GM18870 (cell line): ENCODE results near the gene SDC3.

ENCODE experiments used
- ATAC-seq: cut with Tn5 transposase; IDR thresholded peaks from one replicate; pipeline ENCODE4 v1.9.1; 2021; ENCODE audit warnings: moderate library complexity; ENCODE audit not compliant: unreplicated experiment

SDC3 gene

DNA sequence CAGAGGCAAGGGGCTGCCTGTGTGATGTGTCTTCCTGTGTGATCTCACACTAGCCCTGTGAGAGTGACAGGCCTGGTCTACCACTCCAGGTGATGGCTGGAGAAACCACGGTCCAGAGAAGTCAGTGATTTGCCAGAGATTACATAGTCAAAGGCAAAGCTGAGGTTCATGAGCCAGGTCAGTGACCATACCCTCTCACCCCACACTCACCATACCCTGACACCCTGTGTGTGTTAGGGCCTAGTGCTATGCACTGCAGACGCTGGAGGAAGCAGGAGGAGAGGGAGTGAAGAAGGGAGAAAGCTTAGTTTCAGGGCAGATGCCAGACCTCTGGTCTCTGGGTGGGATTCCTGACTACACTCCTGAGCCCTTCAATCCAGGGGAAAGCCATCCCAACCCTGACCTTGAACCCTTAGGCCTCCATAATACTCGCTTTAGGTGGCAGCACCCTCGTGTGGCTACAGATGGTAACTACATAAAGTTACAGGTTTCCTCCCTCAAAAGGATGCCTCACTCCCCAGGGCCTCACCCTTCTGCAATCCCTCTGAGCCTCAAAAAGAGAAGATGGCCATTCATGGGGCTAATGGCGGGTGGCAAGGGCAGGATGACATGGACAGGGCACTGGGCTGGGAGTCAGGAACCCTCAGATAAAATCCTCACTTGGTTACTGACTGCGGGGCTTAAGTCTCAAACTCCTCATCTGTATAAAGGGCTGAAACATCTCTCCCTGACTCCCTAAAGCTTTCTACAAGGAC lies 20.8 kb upstream of the SDC3 start:
- no peak for ATAC-seq

- no peak for ATAC-seq
Observed at GRCh38 chr1:30928789-30929134, 20.2 kb upstream of the SDC3 start.

- ATAC-seq = no peak
Observed at GRCh38 chr1:30928171-30928570, 19.6 kb upstream of the SDC3 start.

GRCh38 chr1:30927448-30927847 lies 18.9 kb upstream of the SDC3 start:
- no peak for ATAC-seq

GRCh38 chr1:30923597-30923996 lies 15.0 kb upstream of the SDC3 start:
- no peak for ATAC-seq

- ATAC-seq = no peak
Observed at GRCh38 chr1:30920827-30921226, 12.3 kb upstream of the SDC3 start.

DNA sequence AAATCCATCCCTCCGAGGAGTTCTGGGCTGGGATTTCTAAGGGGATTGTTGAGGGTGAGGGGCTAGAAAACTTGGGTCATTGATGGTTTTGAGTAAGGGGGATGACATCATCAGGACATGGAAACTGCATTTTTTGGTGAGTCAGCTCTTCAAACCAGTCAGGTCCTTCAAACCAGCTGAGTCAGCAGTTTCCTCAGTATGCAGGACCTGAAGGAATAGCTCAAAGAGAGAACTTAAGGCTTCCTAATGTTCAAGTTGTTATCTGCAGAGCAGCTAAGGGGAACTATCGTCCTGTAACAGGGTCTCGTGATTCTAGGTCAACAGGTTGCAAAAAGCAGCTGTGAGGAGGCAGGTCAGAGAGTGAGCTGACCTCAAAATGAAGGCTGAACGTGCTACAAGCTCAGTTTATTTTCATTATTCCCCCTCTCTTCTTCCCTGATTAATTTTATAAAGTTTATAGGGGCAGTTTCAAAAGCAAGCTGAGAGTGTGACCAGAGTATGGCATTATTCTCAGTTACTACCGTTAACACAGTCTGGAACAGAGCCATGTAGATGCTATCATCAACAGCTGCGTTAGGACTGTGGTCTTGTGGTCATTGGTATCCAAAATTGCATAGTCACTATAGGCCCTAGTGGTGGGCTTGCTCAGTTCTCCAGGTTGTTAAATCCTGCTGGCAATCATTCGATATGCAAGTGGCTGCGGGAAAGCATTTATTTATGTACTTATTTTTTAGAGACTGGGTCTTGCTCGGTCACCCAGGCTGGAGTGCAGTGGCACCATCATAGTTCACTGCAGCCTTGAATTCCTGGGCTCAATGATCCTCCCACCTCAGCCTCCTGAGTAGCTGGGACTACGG lies 10.7 kb upstream of the SDC3 start:
- ATAC-seq = no peak

GRCh38 chr1:30916296-30916695 lies 7.7 kb upstream of the SDC3 start:
- ATAC-seq = no peak

DNA sequence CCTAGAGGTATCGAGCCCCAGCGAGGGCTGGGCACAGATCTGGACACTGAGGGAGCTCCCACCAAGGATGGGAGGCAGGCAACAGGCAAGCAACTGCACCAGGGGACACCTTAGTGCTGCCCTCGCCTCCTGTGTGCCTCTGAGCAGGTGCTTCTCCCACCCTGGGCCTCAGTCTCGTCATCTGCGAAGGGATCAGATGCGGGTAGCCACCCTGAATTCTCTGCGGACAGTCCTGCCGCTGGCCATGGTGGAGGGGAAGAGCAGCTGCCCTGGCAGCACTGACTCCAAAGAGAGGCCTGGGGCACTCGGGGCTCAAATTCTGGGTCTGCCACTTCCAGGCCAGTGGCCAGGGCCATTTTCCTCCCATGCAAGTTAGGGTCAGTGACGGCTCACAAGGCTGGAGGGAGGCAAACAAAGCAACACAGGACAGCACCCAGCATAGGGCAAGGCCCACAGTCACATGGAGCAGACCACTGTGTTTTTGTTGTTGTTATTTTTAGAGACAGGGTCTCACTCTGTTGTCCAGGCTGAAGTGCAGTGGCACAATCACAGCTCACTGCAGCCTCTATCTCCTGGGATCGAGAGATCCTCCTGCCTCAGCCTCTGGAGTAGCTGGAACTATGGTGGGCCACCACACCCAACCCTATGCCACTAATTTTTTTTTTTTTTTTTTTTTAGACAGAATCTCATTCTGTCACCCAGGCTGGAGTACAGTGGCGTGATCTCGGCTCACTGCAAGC lies 7.1 kb upstream of the SDC3 start:
- no peak for ATAC-seq

DNA sequence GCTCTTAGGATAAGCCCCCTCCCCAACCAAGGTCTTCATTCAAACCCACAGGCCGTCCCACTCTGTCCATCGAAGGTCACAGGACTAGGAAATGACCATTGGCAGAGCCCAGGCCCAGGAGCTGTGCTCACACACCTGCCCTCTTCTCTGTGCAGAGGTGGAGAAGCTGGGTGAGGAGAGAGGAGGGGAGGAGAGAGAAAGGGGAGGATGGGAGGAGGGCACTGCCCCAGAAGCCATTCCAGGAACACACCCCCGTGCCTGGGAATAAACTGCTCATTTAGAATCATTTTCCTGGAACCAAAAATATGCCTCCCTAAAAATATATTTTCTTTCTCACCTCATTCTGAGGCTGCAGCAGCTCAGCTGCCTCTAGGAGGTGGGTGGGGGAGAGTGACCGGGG lies 6.4 kb upstream of the SDC3 start:
- no peak for ATAC-seq

GRCh38 chr1:30914587-30914922 lies 6.0 kb upstream of the SDC3 start:
- ATAC-seq = no peak

DNA sequence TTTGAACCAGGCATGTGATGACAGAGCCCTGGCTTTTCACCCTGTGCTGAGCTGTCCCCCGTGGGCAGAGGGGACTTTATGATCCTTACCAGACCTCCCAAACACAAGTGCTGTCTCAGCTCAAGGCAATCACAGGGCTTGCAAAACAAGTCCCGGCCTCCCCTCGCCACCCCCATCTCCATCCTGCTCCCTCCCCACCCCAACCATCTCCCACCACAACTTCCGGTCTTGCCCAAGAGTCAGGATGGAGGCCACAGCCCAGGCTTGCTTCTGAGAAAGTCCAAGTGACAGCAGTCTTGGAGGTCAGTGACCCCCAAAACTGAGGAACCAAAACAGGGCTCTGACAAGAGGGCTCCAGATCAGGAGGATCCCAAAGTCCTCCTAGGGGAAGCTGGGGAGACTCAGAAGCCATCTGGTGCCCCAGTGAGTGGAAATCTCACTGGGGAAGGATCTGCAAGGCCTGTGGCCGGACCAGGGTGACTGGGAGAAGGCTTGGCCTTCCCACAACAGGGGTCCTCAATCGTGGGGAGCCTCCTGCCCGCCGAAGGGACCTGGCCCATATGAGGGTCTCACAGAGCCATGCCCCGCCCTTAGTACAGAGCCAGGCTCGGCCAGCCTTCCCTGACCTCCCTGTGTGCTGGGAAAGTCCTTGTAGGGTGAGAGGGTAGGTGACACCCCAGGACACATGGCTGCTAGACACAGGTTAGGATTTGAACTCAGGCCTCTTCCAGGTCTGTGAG lies 4.5 kb upstream of the SDC3 start:
- ATAC-seq = no peak

GRCh38 chr1:30912224-30912623 lies 3.7 kb upstream of the SDC3 start:
- no peak for ATAC-seq

DNA sequence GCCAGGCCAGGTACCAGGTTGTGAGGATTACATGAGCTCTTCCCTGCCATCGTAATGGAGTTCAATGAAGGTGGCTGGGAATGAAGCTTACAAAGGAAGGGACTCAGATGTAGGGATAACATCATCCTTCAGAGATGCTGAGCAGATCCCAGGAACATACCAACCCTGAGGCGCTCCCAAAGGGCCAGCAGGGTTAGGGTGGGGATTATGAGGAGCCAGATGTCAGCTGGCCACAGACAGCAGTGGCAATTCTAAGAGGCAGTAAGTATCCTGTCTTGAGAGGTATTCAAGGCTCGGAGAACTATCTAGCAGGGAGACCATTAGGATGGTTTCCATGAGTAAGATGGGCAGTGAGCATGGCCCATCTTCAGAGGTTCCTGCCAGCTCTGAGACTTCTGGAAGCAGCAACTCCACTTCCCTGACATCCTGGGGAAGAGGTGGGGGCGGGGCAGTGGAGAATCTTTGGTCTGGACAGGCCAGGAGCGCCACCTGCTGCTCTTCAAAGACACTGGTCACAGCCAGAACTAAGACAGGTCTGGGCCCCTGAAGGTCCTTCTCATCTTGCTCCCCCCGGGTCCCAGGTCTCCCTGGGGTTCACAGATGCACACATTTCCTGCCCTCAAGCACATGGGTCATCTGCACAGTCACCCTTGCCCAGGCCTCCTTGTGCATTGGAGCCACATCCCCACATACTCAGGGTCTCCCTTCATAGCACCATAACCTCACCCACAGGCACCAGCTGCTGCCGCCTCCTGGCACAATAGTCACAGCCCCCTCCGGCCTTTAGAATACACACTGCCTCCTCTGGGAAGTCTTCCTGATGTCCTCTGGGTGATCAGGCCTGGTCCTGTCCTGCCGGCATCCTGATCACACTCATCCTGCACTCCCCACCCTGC lies 2.7 kb upstream of the SDC3 start:
- ATAC-seq = no peak

DNA sequence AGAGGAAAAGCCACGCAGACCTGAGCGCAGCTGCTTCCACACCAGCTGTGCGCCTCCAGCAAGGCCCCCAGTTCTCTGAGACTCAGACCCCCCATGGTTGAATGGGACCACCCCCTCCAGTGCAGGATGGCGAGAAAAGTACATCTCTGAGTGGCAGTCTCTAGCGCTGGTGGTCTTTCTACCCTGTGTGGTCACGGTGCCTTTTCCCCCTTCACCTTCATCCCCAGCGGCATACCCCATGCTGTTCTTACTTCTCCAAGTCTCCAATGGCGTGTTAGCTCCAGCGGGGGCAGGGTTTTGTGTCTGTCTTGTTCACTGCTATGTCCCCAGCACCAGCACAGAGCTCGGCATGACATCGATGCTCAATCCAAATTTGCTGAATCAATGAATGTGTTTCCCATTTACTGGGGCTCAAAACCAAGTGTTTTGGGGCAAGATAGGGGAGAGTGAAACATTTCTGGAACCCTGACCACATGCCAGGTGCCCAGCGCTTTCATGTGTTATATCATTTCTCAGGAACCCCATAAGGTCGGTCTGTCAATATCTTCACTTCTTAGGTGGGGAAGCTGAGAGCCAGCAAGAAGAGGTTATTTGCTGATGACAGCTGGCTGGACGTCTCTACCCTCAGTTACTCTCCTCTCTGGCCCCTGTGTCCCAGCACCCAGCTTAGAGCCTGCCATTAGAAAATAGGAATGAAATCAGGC lies 959 bp upstream of the SDC3 start:
- no peak for ATAC-seq

DNA sequence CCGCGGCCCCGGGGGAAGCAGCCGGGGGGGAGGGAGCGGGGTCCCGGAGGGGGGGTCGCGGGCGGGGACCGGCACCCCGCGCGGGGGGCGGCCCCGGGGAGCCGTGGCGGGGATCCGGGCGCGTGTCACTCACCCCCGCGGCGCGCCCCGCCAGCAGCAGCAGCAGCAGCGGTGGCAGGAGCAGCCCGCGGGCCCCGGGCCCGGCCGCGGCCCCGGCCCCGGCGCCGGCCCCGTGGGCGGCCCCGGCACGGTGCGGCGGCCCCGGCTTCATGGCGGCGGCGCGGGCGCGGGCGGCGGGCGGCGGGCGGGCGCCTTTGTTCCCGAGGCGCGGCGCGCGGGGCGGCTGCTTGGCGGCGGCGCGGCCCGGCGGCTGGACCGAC lies 252 bp downstream of the SDC3 start:
- ATAC-seq = no peak

- no peak for ATAC-seq
Observed at GRCh38 chr1:30907481-30908315, 860 bp downstream of the SDC3 start.

GRCh38 chr1:30906631-30907441 lies 1.7 kb downstream of the SDC3 start:
- no peak for ATAC-seq
